NCI-H2107 (cell line): ENCODE data around the gene APOD.

Experiments
- DNase-seq: peaks from one replicate; lab custom pipeline; 2025; lab: John Stamatoyannopoulos, UW

The APOD gene

DNA sequence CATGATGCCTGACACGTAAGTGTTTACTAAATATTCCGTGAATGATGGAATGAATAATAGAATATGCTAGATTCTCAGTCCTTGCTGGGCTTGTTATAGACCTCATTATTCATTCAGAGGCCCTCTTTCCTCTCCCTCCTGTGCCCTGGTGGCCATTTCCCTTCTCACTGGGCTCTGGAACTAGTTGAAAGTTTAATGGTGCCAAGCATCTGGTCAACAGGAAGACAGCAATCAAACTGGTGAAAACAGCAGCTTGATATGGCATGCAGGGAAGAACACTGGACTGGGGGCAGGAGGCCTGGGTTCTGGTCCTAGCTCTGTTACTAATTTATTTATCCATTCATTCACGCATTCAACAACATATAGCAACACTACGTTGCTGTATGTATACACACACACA, 3.7 kb upstream of the APOD start:
- no peak for DNase-seq

- no peak for DNase-seq
Observed at GRCh38 chr3:195584543-195584870, 767 bp upstream of the APOD start.

GRCh38 chr3:195582947-195583346, 793 bp downstream of the APOD start:
- DNase-seq: no peak

DNA sequence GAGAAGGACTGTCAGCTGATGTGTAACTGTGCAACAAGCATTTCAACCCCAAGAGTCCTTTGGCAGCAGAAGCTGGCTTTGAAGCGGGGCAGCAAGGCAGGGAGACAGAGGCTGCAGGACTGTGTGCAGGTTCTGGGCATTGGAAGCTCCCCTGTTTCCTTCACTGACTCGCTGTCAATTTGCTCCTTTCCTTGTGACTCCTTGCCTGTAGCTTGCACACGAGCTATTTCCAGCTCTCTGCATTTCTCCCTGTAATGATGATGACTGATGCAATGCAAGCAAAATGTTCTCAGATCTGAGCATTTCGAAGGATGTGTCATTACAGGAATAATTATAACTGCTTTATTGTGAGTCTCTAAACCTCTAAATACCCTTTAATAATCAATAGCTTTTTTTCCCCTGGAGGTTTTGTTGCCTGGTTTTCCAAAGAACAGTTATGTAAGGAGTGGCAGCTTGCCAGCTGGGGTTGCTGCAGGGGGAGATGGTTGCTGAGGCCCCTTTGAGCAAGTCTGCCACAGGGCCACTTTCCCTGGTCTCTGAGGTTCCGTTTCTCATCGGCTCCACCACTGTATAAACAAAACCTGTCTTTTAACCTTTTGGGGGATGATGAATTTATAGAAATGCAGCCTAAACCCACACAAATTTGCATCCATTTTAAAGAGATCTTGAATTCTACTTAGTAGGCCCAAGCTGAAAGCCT, 2.8 kb downstream of the APOD start:
- DNase-seq: no peak

- DNase-seq: no peak
Observed at GRCh38 chr3:195579281-195579680, 4.5 kb downstream of the APOD start.

- no peak for DNase-seq
Observed at GRCh38 chr3:195578565-195578964, 5.2 kb downstream of the APOD start.

GRCh38 chr3:195577645-195578177, 6.0 kb downstream of the APOD start:
- DNase-seq: no peak

DNA sequence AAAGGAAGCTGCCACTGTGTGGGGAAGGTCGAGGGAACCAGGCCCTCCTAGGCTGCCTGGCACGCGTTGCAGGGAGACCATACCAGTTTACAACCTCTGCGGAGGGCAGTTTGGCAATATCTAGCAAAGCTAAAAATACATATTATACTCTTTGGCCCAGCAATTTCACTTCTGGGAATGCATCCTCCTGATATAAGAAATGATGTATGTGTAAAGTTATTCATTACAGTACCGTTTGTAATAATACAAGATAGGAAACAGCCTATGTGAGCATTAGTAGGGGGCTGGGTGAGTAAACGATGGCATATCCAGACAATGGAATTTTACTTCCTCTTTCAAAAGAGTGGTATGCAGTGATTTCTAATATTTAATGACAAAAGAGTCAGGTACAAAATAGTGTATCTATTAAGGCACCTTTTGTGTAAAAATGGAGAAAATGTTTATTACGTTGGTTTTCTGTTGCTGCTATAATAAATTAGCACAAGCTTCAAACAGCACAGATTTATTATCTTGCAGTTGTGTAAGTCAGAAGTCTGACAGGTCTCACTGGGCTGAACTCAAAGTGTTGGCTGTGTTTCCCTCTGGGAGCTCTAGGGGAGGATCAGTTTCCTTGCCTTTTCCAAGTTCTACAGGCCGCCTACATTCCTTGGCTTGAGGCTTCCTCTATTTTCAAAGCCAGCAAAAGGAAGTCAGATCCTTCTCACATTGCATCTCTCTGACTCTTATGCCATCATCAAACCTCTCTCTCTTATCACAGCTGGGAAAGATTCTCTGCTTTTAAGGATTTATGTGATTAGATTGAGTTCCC, 9.0 kb downstream of the APOD start:
- DNase-seq: no peak

- no peak for DNase-seq
Observed at GRCh38 chr3:195573611-195574496, 9.9 kb downstream of the APOD start.

DNA sequence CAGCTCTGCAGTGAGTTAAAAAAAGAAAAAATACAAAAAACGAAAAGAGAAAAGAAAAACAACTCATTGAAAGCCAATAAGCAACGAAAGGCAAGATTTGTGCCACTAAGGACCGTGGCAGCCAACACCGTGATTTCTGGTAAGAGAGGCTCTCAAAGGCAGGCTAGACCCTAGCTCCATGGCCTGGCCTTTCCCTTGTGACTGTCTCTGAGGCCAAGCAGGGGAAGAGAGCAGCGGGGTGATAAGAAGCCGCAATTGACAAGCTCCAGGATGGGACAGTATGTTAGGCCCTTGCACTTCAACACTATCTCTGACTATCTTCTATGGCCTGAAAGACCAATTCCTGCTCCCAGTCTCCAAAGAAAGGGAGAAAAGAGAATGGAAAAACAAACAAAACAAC, 12.4 kb downstream of the APOD start:
- no peak for DNase-seq

DNA sequence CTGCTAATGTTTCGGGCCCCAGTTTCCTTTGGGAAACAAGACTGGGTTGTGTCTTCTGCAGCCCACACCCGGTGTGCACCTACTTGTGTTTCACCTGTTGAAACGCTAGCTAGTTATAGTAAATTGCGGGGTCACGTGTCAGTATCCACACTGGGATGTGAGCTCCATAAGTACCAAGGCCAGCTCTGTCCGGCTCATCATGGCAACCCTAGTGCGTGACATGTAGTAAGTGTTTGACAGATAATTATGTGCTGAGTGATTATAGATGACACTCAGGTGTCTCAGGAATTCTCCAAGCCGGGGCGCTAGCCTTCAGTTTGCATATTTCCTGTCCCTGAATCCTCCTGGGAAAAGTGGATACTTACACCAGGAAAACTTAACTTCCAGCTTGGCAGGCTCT, 12.8 kb downstream of the APOD start:
- no peak for DNase-seq

DNA sequence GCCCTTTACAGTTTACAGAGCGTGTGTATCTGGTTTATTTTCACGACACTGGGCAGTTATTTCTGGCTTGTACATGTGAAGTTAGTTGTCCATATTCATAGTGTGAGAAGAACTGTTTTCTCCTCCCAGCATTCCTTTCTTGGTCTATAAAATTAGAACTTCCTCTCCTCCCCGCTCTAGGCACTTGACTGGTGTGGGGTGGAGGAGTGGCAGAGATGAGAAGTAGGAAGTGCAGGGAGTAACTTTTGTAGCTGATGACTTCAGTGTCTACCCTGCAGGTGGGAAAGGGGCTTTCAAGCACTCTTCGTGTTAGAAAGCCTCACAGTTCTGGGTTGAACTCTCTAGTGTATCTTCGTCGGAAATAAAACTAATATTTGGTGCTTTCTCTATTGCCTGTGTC, 13.4 kb downstream of the APOD start:
- DNase-seq: no peak

DNA sequence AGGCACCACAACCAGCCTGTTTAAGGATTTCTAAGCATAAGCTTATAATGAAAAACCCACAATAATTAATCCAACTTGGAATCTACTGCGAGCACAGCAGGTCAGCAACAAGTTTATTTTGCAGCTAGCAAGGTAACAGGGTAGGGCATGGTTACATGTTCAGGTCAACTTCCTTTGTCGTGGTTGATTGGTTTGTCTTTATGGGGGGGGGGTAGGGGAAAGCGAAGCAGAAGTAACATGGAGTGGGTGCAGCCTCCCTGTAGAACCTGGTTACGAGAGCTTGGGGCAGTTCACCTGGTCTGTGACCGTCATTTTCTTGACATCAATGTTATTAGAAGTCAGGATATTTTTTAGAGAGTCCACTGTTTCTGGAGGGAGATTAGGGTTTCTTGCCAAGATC, 15.1 kb downstream of the APOD start:
- DNase-seq: no peak

GRCh38 chr3:195566797-195567196, 16.9 kb downstream of the APOD start:
- no peak for DNase-seq

DNA sequence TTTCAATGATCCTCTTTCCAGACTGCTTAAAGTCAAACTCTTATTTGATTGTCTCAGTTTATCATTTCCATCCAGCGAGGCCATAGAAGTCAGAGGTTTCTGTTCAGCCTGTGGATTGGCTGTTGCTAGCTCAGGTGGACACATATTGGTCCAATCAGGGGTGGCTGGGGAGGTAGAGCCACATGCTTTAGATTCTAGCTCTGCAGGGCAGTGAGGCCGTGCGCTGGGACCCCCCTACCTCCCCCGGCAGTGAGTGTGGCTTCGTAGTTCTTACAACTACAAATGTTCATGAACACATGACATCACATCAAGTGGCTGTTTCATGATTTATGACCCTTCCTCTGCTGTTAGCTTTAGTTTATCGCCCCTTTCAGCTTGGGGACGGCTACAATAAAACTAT, 18.0 kb downstream of the APOD start:
- no peak for DNase-seq

DNA sequence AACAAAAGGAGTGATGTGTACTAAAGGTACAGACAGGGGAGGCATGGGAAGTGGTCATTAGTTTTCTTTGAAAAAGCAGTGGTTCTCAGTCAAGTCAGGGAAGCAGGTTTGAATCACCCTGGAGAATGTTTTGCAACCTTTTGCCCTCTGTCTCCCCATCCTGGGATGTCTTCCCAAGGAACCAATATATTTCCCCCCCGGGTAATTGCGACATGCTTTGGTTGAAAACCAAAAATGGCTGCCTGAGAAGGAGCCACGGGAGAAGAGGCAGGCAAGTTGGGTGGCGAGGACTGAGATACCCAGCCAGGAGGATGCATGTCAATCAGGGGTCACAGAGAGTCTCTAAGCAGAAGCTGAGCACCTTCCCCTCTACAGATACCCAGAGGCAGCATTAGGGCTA, 20.4 kb downstream of the APOD start:
- DNase-seq: no peak

GRCh38 chr3:195559723-195560409, 23.9 kb downstream of the APOD start:
- DNase-seq: no peak

- peak; percentile 93 for DNase-seq
Observed at GRCh38 chr3:195558602-195559001, 25.1 kb downstream of the APOD start.

DNA sequence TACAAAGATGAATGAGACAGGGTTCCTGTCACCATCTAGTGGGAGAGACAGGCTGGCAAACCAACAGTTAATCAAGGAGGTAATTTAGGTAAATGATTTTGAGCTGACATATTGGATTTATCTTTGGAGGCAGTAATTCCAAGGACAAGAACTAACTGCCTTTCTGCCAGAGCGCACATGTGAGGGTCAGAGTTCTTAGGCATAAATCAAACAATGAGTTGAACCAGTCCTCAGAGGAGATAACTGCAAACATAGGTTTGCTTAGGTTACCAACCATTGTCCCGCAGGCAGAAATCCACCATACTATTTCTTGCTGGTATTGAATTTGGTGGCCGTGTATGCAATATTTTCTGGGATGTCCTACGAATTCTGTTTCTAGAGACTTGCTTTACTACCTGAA, 26.4 kb downstream of the APOD start:
- DNase-seq: no peak

DNA sequence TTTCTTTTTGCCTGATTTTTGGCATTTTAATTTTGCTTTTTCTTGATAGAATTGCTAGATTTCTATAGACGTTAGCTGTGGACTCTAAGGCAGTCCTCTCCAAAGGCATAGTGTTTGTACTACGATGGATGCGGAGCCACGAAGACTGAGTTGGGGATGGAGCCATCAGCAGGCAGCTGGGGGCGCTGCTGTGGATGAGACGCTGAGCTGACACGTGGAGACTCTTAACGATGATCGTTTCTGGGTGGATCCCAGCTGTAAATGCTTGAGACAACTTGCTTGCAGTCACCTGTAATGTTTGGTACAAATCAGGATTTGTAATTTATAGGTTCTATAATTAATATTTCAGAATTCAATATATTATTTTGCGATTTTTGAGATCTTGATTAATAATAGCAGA, 27.4 kb downstream of the APOD start:
- no peak for DNase-seq

DNA sequence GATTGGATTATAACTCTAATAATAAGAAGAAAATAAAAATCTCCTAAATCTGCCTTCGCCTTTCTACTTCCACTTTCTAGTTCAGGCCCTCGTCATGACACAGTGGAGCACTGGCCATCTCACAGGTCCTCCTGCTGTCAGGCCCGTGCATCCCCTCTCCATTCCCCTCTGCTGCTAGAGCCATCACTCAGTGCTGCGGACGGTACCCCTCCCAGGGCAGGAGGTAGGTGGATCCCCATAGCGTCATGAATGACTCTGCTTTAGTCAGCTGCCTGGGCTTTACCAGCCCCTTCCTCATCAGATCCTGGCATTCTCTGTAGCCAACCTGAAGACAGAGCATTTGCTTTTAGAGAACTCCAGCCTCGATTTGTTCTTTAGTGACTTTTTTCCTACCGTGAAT, 28.6 kb downstream of the APOD start:
- DNase-seq: no peak

DNA sequence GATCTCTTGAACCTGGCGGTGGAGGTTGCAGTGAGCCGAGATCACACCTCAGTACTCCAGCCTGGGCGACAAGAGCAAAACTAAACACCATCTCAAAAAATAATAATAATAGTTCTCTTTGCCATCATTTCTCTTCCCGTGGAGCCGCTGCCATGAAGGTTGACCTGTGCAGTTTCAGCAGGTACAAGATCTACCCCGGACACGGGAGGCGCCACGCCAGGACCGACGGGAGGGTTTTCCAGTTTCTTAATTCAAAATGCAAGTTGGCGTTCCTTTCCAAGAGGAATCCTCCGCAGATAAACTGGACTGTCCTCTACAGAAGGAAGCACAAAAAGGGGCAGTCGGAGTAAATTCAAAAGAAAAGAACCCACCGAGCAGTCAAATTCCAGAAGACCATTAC, 29.3 kb downstream of the APOD start:
- DNase-seq: no peak
